Uterus (tissue), 4 donors: ENCODE data around the gene INO80. TPM values are rescaled to one million over a fixed set of nuclear protein-coding genes. Genes with fewer than 3 reads are reported as not detected.

Experiments
- DNase-seq, 2 donors: peaks; one replicate each; pipeline ENCODE4 v3.0.0-alpha.2; 2019 to 2020
- H3K27ac ChIP-seq, 2 donors: fragments of 200-600 bp; sonication (generic); 1 replicate in 1 of 2; 2 replicates in 1 of 2; pipeline ENCODE4 v1.5.1; 2016 to 2018
- H3K27me3 ChIP-seq, 2 donors: fragments of 200-600 bp; sonication (generic); one replicate each; pipeline ENCODE4 v1.5.1; 2018 to 2019; ENCODE audit warnings: control low read depth in 1 of 2
- H3K36me3 ChIP-seq, 2 donors: fragments of 200-600 bp; sonication (generic); one replicate each; pipeline ENCODE4 v1.5.1; 2019; ENCODE audit warnings: control low read depth in 1 of 2
- H3K4me1 ChIP-seq, 2 donors: fragments of 200-600 bp; sonication (generic); one replicate each; pipeline ENCODE4 v1.5.1; 2018 to 2019; ENCODE audit warnings: control low read depth in 1 of 2
- H3K4me3 ChIP-seq, 2 donors: fragments of 200-600 bp; sonication (generic); 1 replicate in 1 of 2; 2 replicates in 1 of 2; pipeline ENCODE4 v1.5.1; 2018 to 2019; ENCODE audit warnings: mild to moderate bottlenecking in 1 of 2
- H3K9me3 ChIP-seq, 2 donors: fragments of 200-600 bp; sonication (generic); one replicate each; pipeline ENCODE4 v1.5.1; 2019; ENCODE audit warnings: control low read depth in 1 of 2
- POLR2A ChIP-seq, 2 donors: fragments of 450-650 bp; IDR thresholded peaks; one replicate each; pipeline ENCODE4 v1.6.1; 2016; ENCODE audit warnings: antibody characterized with exemption in 2 of 2, mild to moderate bottlenecking in 1 of 2, moderate library complexity in 1 of 2
- intact Hi-C: fragments of 100-400 bp; cut with DNase I; formaldehyde crosslinking; loops from one replicate; pipeline ENCODE4 v1.15.1; 2023; ENCODE audit warnings: low total_unique reads
- total RNA-seq, 4 donors: library from RNA; depleted of rRNA in 3 of 4; stranded (reverse); fragments of >200 nt in 3 of 4; gene quantifications; one replicate each; pipeline versions ENCODE4 v1.1.0 to v1.2.4, GENCODE V29; 2014 to 2023
- TF ChIP-seq, protein P1 (sequence below), 4 experiments: fragments of 200-600 bp in 2 of 4; fragments of 450-650 bp in 2 of 4; sonication (generic) in 2 of 4; IDR thresholded peaks; one replicate each; pipeline ENCODE4 v1.5.1; 2016 to 2019; ENCODE audit warnings: antibody characterized with exemption in 4 of 4, mild to moderate bottlenecking in 2 of 4, moderate library complexity in 1 of 4
- donor health status: DM: yes; HTN: yes; CAD: no.

Gene INO80
- total RNA-seq, 4 donors from 2014 or later, result 28.7 to 33.3 (median 30.2) TPM

DNA sequence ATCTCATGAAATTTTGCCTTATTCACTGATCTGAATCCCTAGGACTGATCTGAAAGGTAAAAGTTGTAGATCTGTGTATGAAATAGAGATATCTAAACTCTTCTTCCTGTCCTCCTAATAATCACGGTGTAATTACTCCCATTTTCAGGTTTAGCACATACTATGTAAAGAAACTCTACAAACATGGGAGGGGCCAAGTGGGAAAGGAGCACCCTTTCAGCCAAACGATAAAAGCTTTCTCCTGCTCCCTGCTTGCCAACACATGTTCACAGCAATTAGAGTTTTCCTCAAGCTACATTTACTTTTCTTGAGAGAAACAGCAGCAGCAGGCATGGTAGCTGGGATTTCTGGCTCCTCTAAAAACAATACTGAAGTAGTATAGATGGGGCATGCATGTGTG, 91.2 kb downstream of the INO80 start:
- Histone ChIP-seq H3K27me3 (no peaks in the 10 kb centered on the region), H3K36me3 (no peaks in the 10 kb centered on the region), H3K4me3 (no peak overlapping the region), H3K27ac (peak overlapping the region in 1 of 2 donors; percentile 9), H3K4me1 (no peaks in the 10 kb centered on the region), H3K9me3 (no peaks in the 10 kb centered on the region)
- no peak for TF ChIP-seq POLR2A (IDR thresholded peaks at IDR 0.05)
- TF ChIP-seq, protein P1, sequence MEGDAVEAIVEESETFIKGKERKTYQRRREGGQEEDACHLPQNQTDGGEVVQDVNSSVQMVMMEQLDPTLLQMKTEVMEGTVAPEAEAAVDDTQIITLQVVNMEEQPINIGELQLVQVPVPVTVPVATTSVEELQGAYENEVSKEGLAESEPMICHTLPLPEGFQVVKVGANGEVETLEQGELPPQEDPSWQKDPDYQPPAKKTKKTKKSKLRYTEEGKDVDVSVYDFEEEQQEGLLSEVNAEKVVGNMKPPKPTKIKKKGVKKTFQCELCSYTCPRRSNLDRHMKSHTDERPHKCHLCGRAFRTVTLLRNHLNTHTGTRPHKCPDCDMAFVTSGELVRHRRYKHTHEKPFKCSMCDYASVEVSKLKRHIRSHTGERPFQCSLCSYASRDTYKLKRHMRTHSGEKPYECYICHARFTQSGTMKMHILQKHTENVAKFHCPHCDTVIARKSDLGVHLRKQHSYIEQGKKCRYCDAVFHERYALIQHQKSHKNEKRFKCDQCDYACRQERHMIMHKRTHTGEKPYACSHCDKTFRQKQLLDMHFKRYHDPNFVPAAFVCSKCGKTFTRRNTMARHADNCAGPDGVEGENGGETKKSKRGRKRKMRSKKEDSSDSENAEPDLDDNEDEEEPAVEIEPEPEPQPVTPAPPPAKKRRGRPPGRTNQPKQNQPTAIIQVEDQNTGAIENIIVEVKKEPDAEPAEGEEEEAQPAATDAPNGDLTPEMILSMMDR (IDR thresholded peaks at IDR 0.05), result no peak
- intact Hi-C loops, result loop anchor here (10.0 kb wide), 1 partner anchor 120 kb away; no protein-coding TSS in a partner anchor
- DNase-seq, result no peak

DNA sequence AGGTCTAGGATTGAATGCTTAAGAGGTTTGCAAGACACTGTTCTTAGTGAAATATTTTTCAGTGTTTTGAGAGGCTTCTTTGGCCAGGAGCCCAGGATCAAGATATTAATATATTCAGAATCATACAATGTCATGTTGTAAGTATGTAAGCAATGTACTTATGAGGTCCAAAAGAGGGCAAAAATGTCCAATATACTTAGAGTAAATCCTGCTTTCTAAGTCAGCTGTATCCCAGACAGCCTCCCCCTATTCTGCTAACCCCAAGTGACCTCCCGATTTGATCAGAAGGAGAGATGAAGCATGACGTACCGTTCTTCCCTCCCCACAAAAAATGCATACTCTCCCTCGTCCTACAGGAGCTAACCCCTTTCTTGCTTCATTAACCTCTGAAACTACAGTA, 91.9 kb downstream of the INO80 start:
- intact Hi-C loops, result loop anchor here (10.0 kb wide), 1 partner anchor 119 kb away; no protein-coding TSS in a partner anchor
- TF ChIP-seq, protein P1 (IDR thresholded peaks at IDR 0.05), result no peak
- no peak for TF ChIP-seq POLR2A (IDR thresholded peaks at IDR 0.05)
- no peak for DNase-seq

DNA sequence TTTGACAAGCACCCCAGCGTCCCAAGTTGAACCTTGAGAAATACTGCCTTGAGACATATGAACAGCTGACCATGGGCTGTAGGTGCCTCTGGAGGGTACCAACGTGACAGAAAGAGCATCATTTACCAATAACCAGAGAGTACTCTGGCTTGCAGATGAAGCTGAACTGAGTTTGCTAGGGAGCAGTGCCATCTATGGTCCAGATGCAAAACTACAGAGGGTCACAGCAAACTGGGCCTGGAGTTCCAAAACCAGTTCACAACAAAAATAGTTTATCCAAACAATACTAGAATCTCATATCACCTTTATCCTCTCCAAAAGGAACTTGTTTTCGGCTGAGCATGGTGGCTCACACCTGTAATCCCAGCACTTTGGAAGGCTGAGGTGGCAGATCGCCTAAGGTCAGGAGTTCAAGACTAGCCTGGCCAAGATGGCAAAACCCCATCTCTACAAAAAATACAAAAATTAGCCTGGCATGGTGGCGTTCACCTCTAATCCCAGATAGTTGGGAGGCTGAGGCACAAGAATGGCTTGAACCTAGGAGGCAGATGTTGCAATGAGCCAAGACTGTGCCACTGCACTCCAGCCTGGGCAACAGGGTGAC, 93.5 kb downstream of the INO80 start:
- intact Hi-C loops, result loop anchor here (10.0 kb wide), 1 partner anchor 118 kb away; no protein-coding TSS in a partner anchor
- Histone ChIP-seq H3K36me3 (no peaks in the 10 kb centered on the region), H3K4me3 (no peak overlapping the region), H3K4me1 (no peaks in the 10 kb centered on the region), H3K9me3 (no peaks in the 10 kb centered on the region), H3K27me3 (no peaks in the 10 kb centered on the region), H3K27ac (no peak overlapping the region)
- TF ChIP-seq, protein P1 (IDR thresholded peaks at IDR 0.05), result peak; percentile 50 to 67 (median 57)
- no peak for TF ChIP-seq POLR2A (IDR thresholded peaks at IDR 0.05)
- peak in 1 of 2 donors; percentile 27 for DNase-seq

More for the DNA sequence above, 91.9 kb downstream of the INO80 start:
- Histone ChIP-seq H3K9me3 (no peaks in the 10 kb centered on the region), H3K27me3 (no peaks in the 10 kb centered on the region), H3K36me3 (no peaks in the 10 kb centered on the region), H3K27ac (peak overlapping the region; percentile 9 to 53), H3K4me3 (no peak overlapping the region), H3K4me1 (no peaks in the 10 kb centered on the region)

DNA sequence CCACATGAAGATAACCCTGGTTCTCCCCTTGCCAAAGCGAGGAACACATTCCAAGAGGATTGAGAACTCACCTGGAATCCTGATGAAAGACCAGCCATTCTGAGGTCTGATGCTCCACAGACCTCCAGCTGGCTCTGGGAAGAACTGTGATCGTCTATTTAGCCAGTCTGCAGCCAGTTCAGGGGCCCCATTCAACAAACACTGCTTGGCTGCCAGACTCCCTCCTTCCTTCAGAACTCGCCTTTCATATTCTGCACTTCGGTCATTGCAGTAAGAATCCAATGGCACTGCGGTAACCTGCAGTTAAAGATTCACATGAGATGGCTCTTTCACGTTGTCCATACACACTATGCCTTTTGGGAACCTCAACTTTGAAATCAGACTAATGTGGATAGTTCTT, 95.3 kb downstream of the INO80 start:
- no peaks in the 10 kb centered on the region for H3K4me1 ChIP-seq
- intact Hi-C loops, result loop anchor here (10.0 kb wide), 1 partner anchor 116 kb away; no protein-coding TSS in a partner anchor
- TF ChIP-seq, protein P1 (IDR thresholded peaks at IDR 0.05), result no peak
- TF ChIP-seq POLR2A (IDR thresholded peaks at IDR 0.05), result no peak
- H3K27me3 ChIP-seq, result no peaks in the 10 kb centered on the region
- H3K4me3 ChIP-seq, result no peak overlapping the region
- H3K36me3 ChIP-seq, result no peaks in the 10 kb centered on the region
- no peak for DNase-seq
- H3K27ac ChIP-seq, result no peak overlapping the region
- H3K9me3 ChIP-seq, result no peaks in the 10 kb centered on the region

DNA sequence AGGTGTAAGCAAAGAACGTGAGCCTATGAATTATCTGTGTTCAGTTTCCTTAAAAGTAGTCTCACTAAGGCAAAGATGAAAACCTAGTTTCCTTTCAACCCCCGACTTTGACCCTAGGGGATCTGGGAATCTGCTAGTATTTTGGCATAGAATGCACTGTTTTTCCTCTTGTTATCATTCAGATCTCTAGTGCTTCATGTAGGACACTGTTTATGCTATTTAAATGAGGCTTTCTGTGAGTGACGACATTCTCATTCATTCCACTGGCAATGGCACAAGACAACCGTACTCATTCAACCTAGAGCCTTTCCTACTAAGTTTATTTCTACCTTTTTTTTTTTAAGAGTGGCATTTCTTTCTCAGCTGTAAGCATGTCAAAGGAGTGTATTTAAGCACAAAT, 95.8 kb downstream of the INO80 start:
- Histone ChIP-seq H3K4me3 (no peak overlapping the region), H3K27me3 (no peaks in the 10 kb centered on the region), H3K9me3 (no peaks in the 10 kb centered on the region), H3K4me1 (no peaks in the 10 kb centered on the region), H3K27ac (peak overlapping the region in 1 of 2 donors; percentile 1), H3K36me3 (no peaks in the 10 kb centered on the region)
- DNase-seq, result no peak
- intact Hi-C loops, result loop anchor here (10.0 kb wide), 1 partner anchor 116 kb away; no protein-coding TSS in a partner anchor
- TF ChIP-seq, protein P1 (IDR thresholded peaks at IDR 0.05), result no peak
- no peak for TF ChIP-seq POLR2A (IDR thresholded peaks at IDR 0.05)
